ENCODE results near the gene TBC1D16.

- no peak for TF ChIP-seq CTCF (conservative IDR thresholded peaks at IDR 0.05; ENCODE audit: low read length)
- no peak for TF ChIP-seq EZH2phosphoT487 (IDR thresholded peaks at IDR 0.05; ENCODE audit: borderline replicate concordance, low read depth, low read length)
Observed at GRCh38 chr17:79948406-79948944, 87.2 kb downstream of the TBC1D16 start.

Measured in OCI-LY7 (cell line).